Hepatocyte (in vitro differentiated cells): ENCODE data around the gene KNTC1. TPM values are rescaled to one million over a fixed set of nuclear protein-coding genes. Genes with fewer than 3 reads are reported as not detected.
"Not testable (repeated sequence)": the region's sequence is repeated elsewhere in the genome, so short reads cannot be mapped to it uniquely, and the experiment has no call there.

Source experiments
- DNase-seq: peaks from one replicate; pipeline ENCODE4 v3.0.0-alpha.2; 2016; ENCODE audit warnings: low spot score
- H2AFZ ChIP-seq: fragments of 200-600 bp; sonication (generic); 2 replicates; pipeline ENCODE4 v1.6.0; 2016; ENCODE audit warnings: antibody characterized with exemption, mild to moderate bottlenecking
- H3K27ac ChIP-seq: fragments of 200-600 bp; sonication (generic); 2 replicates; pipeline ENCODE4 v1.5.1; 2016; ENCODE audit warnings: mild to moderate bottlenecking
- H3K27me3 ChIP-seq: fragments of 200-600 bp; sonication (generic); 2 replicates; pipeline ENCODE4 v1.6.1; 2016
- H3K36me3 ChIP-seq: fragments of 200-600 bp; sonication (generic); replicated peaks from 2 replicates; pipeline ENCODE4 v1.5.1; 2016; ENCODE audit warnings: low read depth; ENCODE audit not compliant: insufficient read depth
- H3K4me1 ChIP-seq: fragments of 200-600 bp; sonication (generic); 2 replicates; pipeline ENCODE4 v1.5.1; 2016; ENCODE audit warnings: mild to moderate bottlenecking, moderate library complexity; ENCODE audit not compliant: insufficient read depth
- H3K4me2 ChIP-seq: fragments of 200-600 bp; sonication (generic); 2 replicates; pipeline ENCODE4 v1.6.0; 2016
- H3K4me3 ChIP-seq: fragments of 200-600 bp; sonication (generic); 2 replicates; pipeline ENCODE4 v1.5.1; 2016; ENCODE audit warnings: mild to moderate bottlenecking
- H3K79me2 ChIP-seq: fragments of 200-600 bp; sonication (generic); 2 replicates; pipeline ENCODE4 v1.6.0; 2017; ENCODE audit warnings: mild to moderate bottlenecking
- H3K9me2 ChIP-seq: fragments of 200-600 bp; sonication (generic); replicated peaks from 2 replicates; pipeline ENCODE4 v1.6.0; 2017; ENCODE audit warnings: mild to moderate bottlenecking; ENCODE audit not compliant: insufficient read depth
- H3K9me3 ChIP-seq: fragments of 200-600 bp; sonication (generic); 2 replicates; pipeline ENCODE4 v1.5.1; 2016; ENCODE audit warnings: low read depth, mild to moderate bottlenecking
- H4K20me1 ChIP-seq: fragments of 200-600 bp; sonication (generic); 2 replicates; pipeline ENCODE4 v1.6.0; 2016; ENCODE audit warnings: mild to moderate bottlenecking; ENCODE audit not compliant: insufficient read depth, poor library complexity, severe bottlenecking
- EZH2 ChIP-seq: fragments of 200-600 bp; sonication (generic); IDR thresholded peaks from 2 replicates; pipeline ENCODE4 v1.6.1; 2016; ENCODE audit warnings: antibody characterized with exemption, mild to moderate bottlenecking, borderline replicate concordance
- EZH2phosphoT487 ChIP-seq: fragments of 200-600 bp; sonication (generic); IDR thresholded peaks from one replicate; pipeline ENCODE4 v1.6.1; 2018; ENCODE audit warnings: antibody characterized with exemption, mild to moderate bottlenecking, low read depth, moderate library complexity; ENCODE audit not compliant: unreplicated experiment, severe bottlenecking
- WGBS: methylation state at CpG from one replicate; pipeline ENCODE4 v1.1.6; 2016; ENCODE audit warnings: low lambda C conversion rate; ENCODE audit errors: missing lambda C conversion rate; 5-methylcytosine and 5-hydroxymethylcytosine counted together
- polyA plus RNA-seq: library from polyadenylated mRNA; unstranded; fragments of >200 nt; fragmentation: Nextera tagmentation; extraction: Ambion mirVana; gene quantifications from 2 replicates; pipeline ENCODE4 v1.2.1, GENCODE V29; 2016
- total RNA-seq: library from RNA; depleted of rRNA; stranded (reverse); fragments of >200 nt; gene quantifications from 2 replicates; pipeline ENCODE4 v1.2.3, GENCODE V29; 2014
- TF ChIP-seq, protein P1 (sequence below): fragments of 200-600 bp; sonication (generic); IDR thresholded peaks from 2 replicates; pipeline ENCODE4 v1.5.1; 2016; ENCODE audit warnings: antibody characterized with exemption, mild to moderate bottlenecking; ENCODE audit not compliant: poor library complexity

The KNTC1 gene
- total and polyA plus RNA-seq, 2 experiments from 2014 or later: 5.8 to 18.1 TPM

DNA sequence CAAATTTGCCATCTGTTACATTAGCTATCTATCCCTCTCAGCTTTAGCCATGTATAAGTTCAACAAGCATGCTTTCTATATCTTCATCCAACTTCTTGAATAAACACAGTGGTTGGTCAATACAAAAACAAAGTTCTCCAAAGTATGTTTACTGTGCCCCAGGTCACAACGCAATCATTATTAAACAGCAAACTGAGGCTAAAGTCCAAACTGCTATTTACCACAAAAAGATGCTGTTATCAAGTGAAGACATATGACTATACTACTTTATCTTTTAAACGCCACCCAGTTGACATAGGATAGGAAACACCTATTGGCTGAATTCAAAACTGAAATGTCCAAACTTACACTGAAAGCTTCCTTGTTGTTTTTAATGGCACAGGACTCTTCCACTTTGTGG lies 38.0 kb upstream of the KNTC1 start:
- peaks cover 29% of the 10 kb centered on the region for H3K79me2 ChIP-seq
- no peaks in the 10 kb centered on the region for H4K20me1 ChIP-seq
- H3K4me3 ChIP-seq: no peak overlapping the region
- H3K4me2 ChIP-seq: no peak overlapping the region
- no peak overlapping the region for H3K27ac ChIP-seq
- H3K27me3 ChIP-seq: no peaks in the 10 kb centered on the region
- 67% methylated on average over 2 of the region's 2 CpGs for WGBS
- TF ChIP-seq, protein P1, sequence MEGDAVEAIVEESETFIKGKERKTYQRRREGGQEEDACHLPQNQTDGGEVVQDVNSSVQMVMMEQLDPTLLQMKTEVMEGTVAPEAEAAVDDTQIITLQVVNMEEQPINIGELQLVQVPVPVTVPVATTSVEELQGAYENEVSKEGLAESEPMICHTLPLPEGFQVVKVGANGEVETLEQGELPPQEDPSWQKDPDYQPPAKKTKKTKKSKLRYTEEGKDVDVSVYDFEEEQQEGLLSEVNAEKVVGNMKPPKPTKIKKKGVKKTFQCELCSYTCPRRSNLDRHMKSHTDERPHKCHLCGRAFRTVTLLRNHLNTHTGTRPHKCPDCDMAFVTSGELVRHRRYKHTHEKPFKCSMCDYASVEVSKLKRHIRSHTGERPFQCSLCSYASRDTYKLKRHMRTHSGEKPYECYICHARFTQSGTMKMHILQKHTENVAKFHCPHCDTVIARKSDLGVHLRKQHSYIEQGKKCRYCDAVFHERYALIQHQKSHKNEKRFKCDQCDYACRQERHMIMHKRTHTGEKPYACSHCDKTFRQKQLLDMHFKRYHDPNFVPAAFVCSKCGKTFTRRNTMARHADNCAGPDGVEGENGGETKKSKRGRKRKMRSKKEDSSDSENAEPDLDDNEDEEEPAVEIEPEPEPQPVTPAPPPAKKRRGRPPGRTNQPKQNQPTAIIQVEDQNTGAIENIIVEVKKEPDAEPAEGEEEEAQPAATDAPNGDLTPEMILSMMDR: no peak
- TF ChIP-seq EZH2: no peak
- no peak for TF ChIP-seq EZH2phosphoT487
- no peaks in the 10 kb centered on the region for H3K4me1 ChIP-seq
- H3K9me3 ChIP-seq: no peaks in the 10 kb centered on the region
- DNase-seq: no peak
- no peaks in the 10 kb centered on the region for H3K36me3 ChIP-seq
- no peaks in the 10 kb centered on the region for H3K9me2 ChIP-seq
- no peak overlapping the region for H2AFZ ChIP-seq

DNA sequence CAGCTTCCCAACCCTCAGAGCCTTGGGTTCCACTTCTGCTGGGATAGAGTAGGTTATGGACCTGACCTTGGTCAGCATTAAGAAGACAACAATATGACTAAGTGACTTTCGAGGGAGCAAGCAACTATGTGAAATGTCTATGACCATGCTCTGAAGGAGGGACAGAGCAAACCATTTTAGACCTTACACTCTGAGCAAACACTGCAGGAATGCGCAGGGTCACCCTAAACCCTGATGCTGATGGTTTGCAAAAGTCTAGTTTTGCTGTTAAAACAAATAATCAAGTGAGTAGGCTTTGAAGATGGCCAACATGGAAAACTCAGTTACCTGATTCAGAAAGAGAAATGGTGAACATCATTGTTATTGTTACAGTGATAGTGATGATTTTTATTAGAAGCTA lies 35.1 kb upstream of the KNTC1 start:
- Histone ChIP-seq H3K27ac (no peak overlapping the region), H3K4me2 (no peak overlapping the region), H4K20me1 (peaks cover under 1% of the 10 kb centered on the region), H3K9me2 (no peaks in the 10 kb centered on the region), H3K36me3 (no peaks in the 10 kb centered on the region), H3K9me3 (no peaks in the 10 kb centered on the region), H3K4me1 (no peaks in the 10 kb centered on the region), H3K27me3 (no peaks in the 10 kb centered on the region), H3K4me3 (no peak overlapping the region), H3K79me2 (peaks cover 54% of the 10 kb centered on the region), H2AFZ (no peak overlapping the region)
- TF ChIP-seq EZH2phosphoT487 (no peak), EZH2 (no peak)
- TF ChIP-seq, protein P1: no peak
- DNase-seq: no peak
- 88% methylated on average over 2 of the region's 2 CpGs for WGBS

DNA sequence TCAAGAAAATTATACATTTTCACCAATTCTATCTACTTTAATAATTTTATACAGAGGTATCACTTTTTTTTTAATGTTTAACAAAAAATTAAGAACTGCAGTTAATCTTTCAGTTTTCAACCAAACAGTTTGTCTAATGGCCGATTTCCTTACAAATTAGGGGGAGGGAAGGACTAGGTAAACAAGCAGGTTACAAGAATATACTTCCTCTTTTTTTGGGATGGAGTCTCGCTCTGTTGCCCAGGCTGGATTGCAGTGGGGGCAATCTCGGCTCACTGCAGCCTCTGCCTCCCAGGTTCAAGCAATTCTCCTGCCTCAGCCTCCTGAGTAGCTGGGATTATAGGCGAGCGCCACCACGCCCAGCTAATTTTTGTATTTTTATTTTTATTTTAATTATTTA lies 33.8 kb upstream of the KNTC1 start:
- H3K4me2 ChIP-seq, DNase-seq, H2AFZ ChIP-seq, H3K27me3 ChIP-seq, H3K4me3 ChIP-seq, H3K9me2 ChIP-seq, H4K20me1 ChIP-seq, H3K4me1 ChIP-seq, H3K9me3 ChIP-seq, H3K36me3 ChIP-seq, H3K27ac ChIP-seq: not testable (repeated sequence)
- H3K79me2 ChIP-seq: peaks cover 65% of the 10 kb centered on the region
- 88% methylated on average over 6 of the region's 6 CpGs for WGBS

DNA sequence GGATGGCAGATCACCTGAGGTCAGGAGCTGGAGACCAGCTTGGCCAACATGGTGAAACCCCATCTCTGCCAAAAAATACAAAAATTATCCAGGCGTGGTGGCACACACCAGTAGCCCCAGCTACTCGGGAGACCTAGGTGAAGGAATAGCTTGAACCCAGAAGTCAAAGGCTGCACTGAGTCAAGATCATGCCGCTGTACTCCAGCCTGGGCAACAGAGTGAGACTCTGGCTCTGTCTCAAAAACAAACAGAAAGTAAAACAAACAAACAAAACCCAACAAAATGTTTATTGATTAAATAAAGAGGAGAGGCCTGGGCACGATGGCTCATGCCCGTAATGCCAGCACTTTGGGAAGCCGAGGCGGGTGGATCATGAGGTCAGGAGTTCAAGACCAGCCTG lies 31.8 kb upstream of the KNTC1 start:
- 97% methylated on average over 7 of the region's 7 CpGs for WGBS
- Histone ChIP-seq H4K20me1 (peaks cover 7% of the 10 kb centered on the region), H3K9me3 (no peaks in the 10 kb centered on the region), H3K4me3 (no peak overlapping the region), H3K9me2 (no peaks in the 10 kb centered on the region), H3K27ac (no peak overlapping the region), H3K4me2 (no peak overlapping the region), H3K4me1 (peaks cover 16% of the 10 kb centered on the region), H3K36me3 (no peaks in the 10 kb centered on the region), H3K79me2 (peaks cover 79% of the 10 kb centered on the region), H3K27me3 (no peaks in the 10 kb centered on the region), H2AFZ (no peak overlapping the region)
- TF ChIP-seq EZH2phosphoT487: no peak
- no peak for TF ChIP-seq EZH2
- TF ChIP-seq, protein P1: no peak
- DNase-seq: no peak
